ENCODE data around the gene RPP38.

DNA sequence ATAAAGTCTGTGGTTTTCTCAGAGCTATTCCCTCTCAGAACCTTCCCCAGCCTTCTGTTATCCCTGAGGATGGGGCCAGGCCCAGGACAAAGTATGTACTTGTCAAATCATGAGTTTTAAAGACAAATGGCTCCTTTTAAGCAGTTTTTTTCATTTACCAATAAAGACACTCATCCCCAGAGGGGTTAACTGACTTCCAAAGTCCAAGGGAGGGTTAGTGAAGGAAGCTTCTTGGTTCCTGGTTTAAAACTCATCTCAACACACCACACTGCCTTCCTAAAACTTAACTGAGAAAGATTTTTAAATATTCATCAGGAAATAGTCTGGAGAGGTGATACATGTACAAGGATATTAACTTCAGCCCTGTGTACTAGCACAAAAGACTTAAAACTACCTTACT is 55.4 kb downstream of the RPP38 start:
- TF ChIP-seq CTCF (IDR thresholded peaks at IDR 0.05; ENCODE audit: insufficient read depth, low read length, poor library complexity, severe bottlenecking) (no peak), EZH2phosphoT487 (conservative IDR thresholded peaks at IDR 0.05; ENCODE audit: low read length) (no peak)
